Hematopoietic multipotent progenitor cell (in vitro differentiated cells): Measurements from ENCODE around the gene MIS18A. TPM values are rescaled to one million over a fixed set of nuclear protein-coding genes. Genes with fewer than 3 reads are reported as not detected.

Experiments used
- DNase-seq, 3 donors: peaks; one replicate each; pipeline ENCODE4 v3.0.0-alpha.2; 2011 to 2015; ENCODE audit warnings: low read depth in 2 of 3, low spot score in 2 of 3
- total RNA-seq: library from RNA; depleted of rRNA; stranded (reverse); fragments of >200 nt; gene quantifications from one replicate; pipeline ENCODE4 v1.2.3, GENCODE V29; 2012

The MIS18A gene
- total RNA-seq, 1 donor = 11.8 TPM

DNA sequence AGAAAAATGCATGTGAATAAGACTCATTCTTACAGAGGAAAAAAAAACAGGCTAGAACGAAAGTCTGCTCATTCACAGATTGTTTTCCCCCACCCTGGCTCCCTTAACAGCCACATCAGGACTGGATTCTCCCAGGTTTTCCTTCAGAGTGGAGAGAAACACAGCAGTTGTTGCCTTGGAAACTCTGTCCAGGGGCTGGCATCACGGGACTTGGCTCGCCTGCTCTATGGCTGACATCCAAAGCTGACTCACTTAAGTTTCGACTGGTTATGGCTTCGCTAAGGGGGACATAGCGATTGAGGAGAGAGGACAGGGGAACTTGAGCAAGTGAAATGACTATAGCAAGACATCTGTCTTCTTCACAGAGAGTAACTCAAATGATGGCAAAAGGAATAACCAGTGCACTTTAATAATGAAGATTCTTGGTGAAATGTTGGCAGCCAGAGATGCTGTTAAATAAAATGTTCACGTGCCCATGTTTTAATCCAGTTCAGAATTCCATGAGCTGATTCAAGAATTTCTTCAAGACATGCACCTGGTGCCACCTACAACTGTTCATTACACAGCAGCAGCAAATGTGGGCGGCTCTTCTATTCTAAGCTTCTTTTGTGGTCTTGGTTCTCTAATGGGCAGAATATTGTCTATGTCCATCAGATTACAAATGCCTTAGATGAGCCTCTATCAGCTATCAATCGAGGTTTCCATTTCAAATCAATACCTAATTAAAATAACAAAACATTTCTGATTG lies 21.8 kb downstream of the MIS18A start:
- DNase-seq = no peak

DNA sequence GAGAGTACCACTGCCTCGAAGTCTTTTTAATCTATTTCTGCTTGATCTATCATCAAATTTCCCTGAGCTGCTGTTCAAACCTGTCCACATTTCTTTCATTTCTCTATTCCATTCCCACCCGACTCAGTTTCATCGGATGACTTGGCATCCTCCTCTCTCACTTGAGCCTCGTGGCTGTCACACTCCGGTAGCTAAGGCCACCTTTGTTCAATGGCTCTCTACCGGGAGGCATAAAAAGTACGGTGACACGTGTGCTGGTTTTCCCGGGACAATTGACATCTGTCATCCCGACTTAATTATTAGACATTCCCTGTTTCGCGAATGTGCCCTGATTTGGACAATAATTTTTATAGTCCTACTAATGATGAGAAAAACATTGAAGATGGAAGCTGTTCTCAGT lies 22.6 kb downstream of the MIS18A start:
- no peak for DNase-seq

DNA sequence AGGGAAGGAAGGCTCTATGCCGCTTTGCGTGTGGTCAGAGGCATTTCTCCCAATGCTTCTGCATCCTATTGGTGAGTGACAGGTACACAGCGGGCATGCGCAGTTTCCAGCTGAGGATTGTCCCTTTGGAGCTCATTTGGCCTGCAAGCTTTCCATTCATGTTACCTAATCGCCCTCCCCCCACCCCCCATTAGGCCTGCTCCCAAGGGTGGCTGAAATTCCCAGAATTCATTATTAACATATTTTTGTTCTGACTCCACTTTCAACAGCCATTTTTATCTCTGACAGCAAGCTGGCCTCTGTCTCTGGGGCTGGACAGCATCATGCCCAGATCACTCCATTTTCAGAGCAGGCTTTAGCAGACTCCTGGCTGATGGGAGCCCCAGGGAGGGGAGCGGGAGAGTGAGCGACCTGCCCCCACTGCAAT lies 25.6 kb downstream of the MIS18A start:
- no peak for DNase-seq

GRCh38 chr21:32252136-32252535 lies 26.7 kb downstream of the MIS18A start:
- no peak for DNase-seq

DNA sequence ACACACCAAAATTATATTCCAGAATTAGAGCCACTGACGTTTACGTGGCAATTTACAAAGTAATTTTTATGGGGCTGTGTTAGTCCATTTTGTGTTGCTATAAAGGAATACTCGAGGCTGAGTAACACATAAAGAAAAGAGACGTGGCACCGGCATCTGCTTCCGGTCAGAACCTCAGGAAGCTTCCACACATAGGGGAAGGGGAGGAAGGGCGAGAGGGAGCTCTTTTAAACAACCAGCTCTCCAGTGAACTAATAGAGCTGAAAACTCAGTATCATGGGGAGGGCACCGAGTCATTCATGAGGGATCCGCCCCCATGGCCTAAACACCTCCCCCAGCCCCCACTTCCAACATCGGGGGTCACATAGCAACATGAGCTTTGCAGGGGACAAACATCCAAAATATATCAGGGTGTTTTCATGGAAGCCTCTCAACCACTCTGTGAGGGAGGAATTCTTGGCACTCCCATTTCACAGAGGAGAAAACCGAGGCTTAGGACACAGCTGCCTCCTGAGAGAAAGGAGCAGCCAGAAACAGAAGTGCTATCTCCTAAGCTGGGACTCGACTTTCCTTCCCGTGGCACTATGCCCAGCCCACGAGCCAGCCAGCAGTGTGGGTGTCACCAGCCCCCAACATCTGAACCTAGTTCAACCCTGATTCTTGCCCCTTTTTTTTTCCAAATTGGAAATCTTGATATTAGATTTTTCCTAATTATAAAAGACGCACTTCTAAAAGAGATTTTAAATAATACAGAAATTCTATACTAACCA lies 29.2 kb downstream of the MIS18A start:
- no peak for DNase-seq

DNA sequence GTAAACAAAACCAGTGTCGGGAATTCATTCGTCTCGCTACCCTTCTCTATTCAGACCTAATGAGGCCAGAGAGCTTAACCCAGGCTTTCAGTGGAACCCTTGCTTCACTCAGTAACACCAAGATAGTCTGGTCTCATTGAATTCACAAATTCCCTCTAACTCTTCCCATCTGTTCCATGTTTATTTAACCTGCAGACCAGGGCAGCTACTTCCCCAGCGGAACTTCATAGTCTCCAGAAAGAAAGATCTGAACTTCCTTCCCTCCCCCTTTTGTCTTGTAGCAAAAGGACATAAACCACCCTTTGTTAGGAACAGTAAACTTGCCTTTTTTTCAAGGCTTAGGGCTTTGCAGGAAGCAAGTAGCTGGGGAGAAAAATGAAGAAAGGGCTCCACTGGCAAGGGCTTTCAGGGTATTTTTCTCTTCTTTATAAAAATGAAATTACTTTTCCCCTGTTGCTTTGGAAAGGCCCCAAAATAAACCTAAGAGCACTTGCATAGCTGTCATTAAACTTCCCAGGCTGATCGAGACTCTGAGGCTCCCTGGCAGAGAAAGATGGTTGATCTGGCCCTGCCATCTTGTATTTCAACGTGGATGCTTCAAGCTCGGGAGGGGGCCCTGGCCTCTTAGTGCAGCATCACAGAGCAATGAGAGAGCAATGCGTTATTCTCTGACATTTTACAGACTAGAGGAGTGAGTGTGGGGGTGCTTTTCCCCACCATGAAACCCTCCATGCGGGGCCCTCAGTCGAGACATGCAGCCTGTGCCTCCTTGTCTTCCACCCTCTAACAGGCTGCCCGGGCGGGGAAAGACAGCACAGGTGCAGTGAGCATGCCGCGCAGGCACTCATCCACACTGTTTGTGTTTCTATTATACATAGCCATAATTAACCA lies 30.0 kb downstream of the MIS18A start:
- DNase-seq = no peak

DNA sequence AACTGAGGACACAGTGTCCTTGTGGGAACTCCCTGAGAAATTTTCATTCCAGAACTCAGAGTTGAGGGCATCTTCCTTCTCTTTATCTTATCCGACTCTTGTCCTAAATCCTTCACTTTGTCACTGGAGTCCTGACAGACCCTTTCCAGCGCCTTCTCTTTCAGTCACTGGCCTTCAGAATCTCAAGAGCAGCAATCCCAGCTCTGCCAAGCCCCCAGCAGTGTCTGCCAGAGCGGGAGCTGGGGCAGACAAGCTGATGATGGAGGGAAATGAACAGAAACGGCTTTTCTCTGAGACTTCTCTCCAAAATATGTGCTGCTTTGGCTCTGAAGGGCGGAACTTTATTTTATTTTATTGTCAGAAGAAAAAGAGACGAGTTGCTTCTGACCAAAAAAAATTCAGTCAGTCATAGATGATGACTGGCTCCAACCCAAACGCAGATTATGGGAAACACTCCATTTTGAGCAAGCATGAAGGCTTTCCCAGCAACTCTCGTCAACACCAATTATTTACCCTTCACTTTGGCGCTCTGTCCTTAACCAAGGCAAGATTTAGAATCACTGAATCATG lies 32.2 kb downstream of the MIS18A start:
- no peak for DNase-seq

- no peak for DNase-seq
These were observed 32.9 kb downstream of the MIS18A start for GRCh38 chr21:32245971-32246370.

- no peak for DNase-seq
These were observed 37.8 kb downstream of the MIS18A start for GRCh38 chr21:32240851-32241687.

GRCh38 chr21:32239551-32239950 lies 39.3 kb downstream of the MIS18A start:
- DNase-seq = no peak

DNA sequence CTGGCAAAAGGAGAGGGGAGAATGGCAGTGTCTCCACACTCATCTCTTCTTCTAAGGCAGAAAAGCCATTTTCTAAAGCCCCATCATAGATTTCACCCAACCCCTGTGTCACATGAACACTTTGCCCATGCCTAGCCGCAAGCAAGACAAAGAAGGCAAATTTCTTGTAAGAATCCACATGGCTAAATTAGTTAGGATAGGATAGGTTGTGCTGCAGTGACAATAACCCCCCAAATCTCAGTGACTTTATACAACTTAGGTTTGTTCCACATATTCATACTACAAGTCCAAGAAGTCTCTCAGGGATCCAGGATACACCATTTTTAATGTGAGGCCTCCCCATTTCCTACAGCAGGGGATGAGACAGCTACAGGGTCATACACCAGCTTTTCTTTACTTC lies 40.8 kb downstream of the MIS18A start:
- DNase-seq = no peak

- DNase-seq = no peak
These were observed 41.8 kb downstream of the MIS18A start for GRCh38 chr21:32237021-32237420.

GRCh38 chr21:32233722-32234301 lies 45.0 kb downstream of the MIS18A start:
- no peak for DNase-seq

GRCh38 chr21:32233055-32233546 lies 45.7 kb downstream of the MIS18A start:
- DNase-seq = no peak

DNA sequence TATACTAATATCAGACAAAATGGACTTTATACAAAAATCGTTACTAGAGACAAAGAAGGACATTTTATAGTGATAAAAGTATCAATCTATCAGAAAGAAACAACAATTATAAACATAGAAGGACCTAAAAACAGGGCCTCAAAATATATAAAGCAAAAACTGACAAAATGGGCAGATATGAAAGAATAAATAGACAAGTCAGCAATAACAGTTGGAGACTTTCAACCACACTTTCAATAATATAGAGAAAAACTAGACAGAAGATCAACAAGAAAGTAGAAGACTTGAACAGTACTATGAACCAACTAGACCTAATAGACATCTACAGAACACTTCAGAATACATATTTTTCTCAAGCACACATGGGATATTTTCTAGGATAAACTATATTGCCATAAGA lies 52.4 kb downstream of the MIS18A start:
- no peak for DNase-seq
